H1 (cell line): ENCODE results near the gene PTDSS2. TPM values are rescaled to one million over a fixed set of nuclear protein-coding genes. Genes with fewer than 3 reads are reported as not detected.

Experiments used
- ASH2L ChIP-seq: fragments of 200-600, 300-600 bp; sonication (generic); IDR thresholded peaks from one replicate; pipeline ENCODE4 v1.7.1; 2017; ENCODE audit warnings: low read length
- BCL11A ChIP-seq, 2 experiments: IDR thresholded peaks; one replicate each; pipeline ENCODE4 v1.6.1; 2011; ENCODE audit warnings: low read depth in 2 of 2, low read length in 2 of 2, mild to moderate bottlenecking in 2 of 2
- HDAC2 ChIP-seq, 2 experiments: fragments of 300-600 bp in 1 of 2; sonication (generic) in 1 of 2; IDR thresholded peaks; 2 replicates each; pipeline ENCODE4 v1.6.1; 2011 to 2012; ENCODE audit warnings: low read depth in 2 of 2, low read length in 2 of 2, mild to moderate bottlenecking in 2 of 2, moderate library complexity in 2 of 2, borderline replicate concordance in 1 of 2, inconsistent platforms in 1 of 2
- KDM5A ChIP-seq: fragments of 200-600 bp; IDR thresholded peaks from 2 replicates; pipeline ENCODE4 v1.7.1; 2012; ENCODE audit warnings: mild to moderate bottlenecking, low read length, inconsistent platforms, mixed read lengths
- MAX ChIP-seq: IDR thresholded peaks from 2 replicates; pipeline ENCODE4 v1.6.1; 2012; ENCODE audit warnings: inconsistent platforms
- NANOG ChIP-seq: IDR thresholded peaks from 2 replicates; pipeline ENCODE4 v1.6.1; 2011; ENCODE audit warnings: low read length, low read depth, mild to moderate bottlenecking, inconsistent platforms; ENCODE audit not compliant: insufficient read depth, poor library complexity, severe bottlenecking
- PHF8 ChIP-seq: fragments of 200-600 bp; sonication (generic); conservative IDR thresholded peaks from 2 replicates; pipeline ENCODE4 v1.7.1; 2012; ENCODE audit warnings: low read depth, mild to moderate bottlenecking, inconsistent platforms, low read length, moderate library complexity
- POLR2A ChIP-seq, 2 experiments: IDR thresholded peaks; 1 replicate in 1 of 2; 2 replicates in 1 of 2; pipeline ENCODE4 v1.6.1; 2011; ENCODE audit warnings: low read depth in 2 of 2, low read length in 2 of 2, mild to moderate bottlenecking in 2 of 2; ENCODE audit errors: control extremely low read depth in 1 of 2
- RAD21 ChIP-seq, 2 experiments: IDR thresholded peaks in 1 of 2; conservative IDR thresholded peaks in 1 of 2; 2 replicates each; pipeline ENCODE4 v1.6.1; 2011; ENCODE audit warnings: low read depth in 2 of 2, low read length in 2 of 2, improper control_type of control experiment in 1 of 2, inconsistent platforms in 1 of 2, mild to moderate bottlenecking in 1 of 2, moderate library complexity in 1 of 2
- RBBP5 ChIP-seq: IDR thresholded peaks from 2 replicates; pipeline ENCODE4 v1.7.1; 2012; ENCODE audit warnings: low read depth, mild to moderate bottlenecking, inconsistent platforms, low read length, moderate library complexity, borderline replicate concordance
- RFX5 ChIP-seq: IDR thresholded peaks from 2 replicates; pipeline ENCODE4 v1.6.1; 2011; ENCODE audit warnings: low read depth, low read length, improper control_type of control experiment, borderline replicate concordance
- SAP30 ChIP-seq: fragments of 300-600 bp; sonication (generic); IDR thresholded peaks from 2 replicates; pipeline ENCODE4 v1.7.1; 2012; ENCODE audit warnings: low read length, moderate library complexity, mild to moderate bottlenecking, inconsistent platforms; ENCODE audit not compliant: insufficient read depth, insufficient replicate concordance
- SIX5 ChIP-seq: IDR thresholded peaks from 2 replicates; pipeline ENCODE4 v1.6.1; 2011; ENCODE audit warnings: mild to moderate bottlenecking, low read depth, low read length
- SP1 ChIP-seq: IDR thresholded peaks from 2 replicates; pipeline ENCODE4 v1.6.1; 2011; ENCODE audit warnings: low read depth, low read length
- SP2 ChIP-seq: IDR thresholded peaks from 2 replicates; pipeline ENCODE4 v1.6.1; 2012; ENCODE audit warnings: mild to moderate bottlenecking, low read length, inconsistent platforms
- SRF ChIP-seq: IDR thresholded peaks from 2 replicates; pipeline ENCODE4 v1.6.1; 2011; ENCODE audit warnings: mild to moderate bottlenecking, low read depth, low read length, moderate library complexity
- TEAD4 ChIP-seq: IDR thresholded peaks from 2 replicates; pipeline ENCODE4 v1.6.1; 2012; ENCODE audit warnings: low read depth, low read length, inconsistent platforms, mixed read lengths
- USF2 ChIP-seq: IDR thresholded peaks from 2 replicates; pipeline ENCODE4 v1.6.1; 2011; ENCODE audit warnings: low read length, improper control_type of control experiment
- polyA plus RNA-seq, 7 experiments: library from polyadenylated mRNA; depleted of rRNA in 3 of 7; stranded (reverse) in 5 of 7; unstranded in 2 of 7; fragments of >200 nt in 5 of 7; fragments of 200-250 nt in 2 of 7; gene quantifications; 1 replicate in 5 of 7; 2 replicates in 1 of 7; 4 replicates in 1 of 7; pipeline versions ENCODE4 v1.2.1 to v1.2.3, GENCODE V29; 2011 to 2013; ENCODE audit warnings: missing spikeins in 2 of 7, mixed read lengths in 2 of 7
- total RNA-seq: library from RNA; stranded (reverse); fragmentation: NEBNext Ultra II Directional; extraction: Animal tissue kit (Norgen Biotek cat#: 25700); gene quantifications from 2 replicates; pipeline ENCODE4 v1.2.1, GENCODE V29; 2021

Gene PTDSS2
- total and polyA plus RNA-seq, 2 of the 8 experiments (the other 6 are each of a cell fraction or from before 2014, with no cell fraction given) = 48.7 to 68.2 TPM

- TF ChIP-seq RAD21 (IDR thresholded peaks at IDR 0.05 in 1 of 2, conservative IDR thresholded peaks at IDR 0.05 in 1 of 2; ENCODE audit: low read depth in 2 of 2, low read length in 2 of 2) (peak; percentile 31 to 51; a peak in 3 of 4 replicates), NANOG (no peak), KDM5A (no peak), SIX5 (no peak), POLR2A (IDR thresholded peaks at IDR 0.05; ENCODE audit: control extremely low read depth in 1 of 2, low read depth in 2 of 2, low read length in 2 of 2) (no peak), ASH2L (no peak), PHF8 (0 out of 2 replicates have a peak, but pooled peaks have one; percentile 5), SP2 (no peak), USF2 (no peak), SAP30 (peak; percentile 65), SP1 (no peak), TEAD4 (peak; percentile 58), RFX5 (no peak), RBBP5 (no peak), BCL11A (IDR thresholded peaks at IDR 0.05; ENCODE audit: low read depth in 2 of 2, low read length in 2 of 2) (no peak), SRF (no peak), MAX (peak; percentile 81), HDAC2 (IDR thresholded peaks at IDR 0.05; ENCODE audit: borderline replicate concordance in 1 of 2, low read depth in 2 of 2, low read length in 2 of 2) (0 out of 4 replicates have a peak, but pooled peaks of 1 of the 2 experiments have one; percentile 14)
Observed at GRCh38 chr11:450809-451451, 851 bp downstream of the PTDSS2 start (continued).
